ENCODE results near the gene RAB9B.

Gene RAB9B

DNA sequence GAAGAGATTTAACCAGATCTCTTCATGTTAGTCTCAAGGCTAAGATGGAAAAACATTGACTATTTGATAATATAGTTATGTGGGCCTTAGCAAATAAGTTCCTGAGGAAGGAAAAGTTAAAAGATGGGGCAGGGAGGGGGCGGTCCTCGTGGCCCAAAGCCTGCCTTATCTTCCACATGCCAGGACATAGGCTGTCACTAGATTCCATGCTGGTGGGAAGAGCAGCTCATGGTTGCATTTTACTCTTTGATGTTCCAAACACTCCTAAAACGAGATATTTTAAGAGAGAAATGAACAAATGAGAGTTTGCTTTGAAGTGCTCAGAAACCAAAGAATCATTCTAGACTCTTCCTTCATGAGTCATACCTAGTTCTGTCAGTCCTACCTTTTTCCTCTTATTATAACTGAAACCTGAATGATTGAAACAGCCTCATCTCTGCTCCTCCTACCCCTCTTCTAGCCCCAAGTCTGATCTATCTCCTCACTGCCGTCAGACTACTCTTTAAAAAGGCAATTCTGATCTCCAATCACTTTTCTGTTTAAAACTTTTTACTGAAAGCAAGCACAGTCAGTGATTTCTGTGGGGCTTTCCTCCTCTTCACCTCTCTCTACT, 25.1 kb downstream of the RAB9B start:
- DNase-seq: no peak

DNA sequence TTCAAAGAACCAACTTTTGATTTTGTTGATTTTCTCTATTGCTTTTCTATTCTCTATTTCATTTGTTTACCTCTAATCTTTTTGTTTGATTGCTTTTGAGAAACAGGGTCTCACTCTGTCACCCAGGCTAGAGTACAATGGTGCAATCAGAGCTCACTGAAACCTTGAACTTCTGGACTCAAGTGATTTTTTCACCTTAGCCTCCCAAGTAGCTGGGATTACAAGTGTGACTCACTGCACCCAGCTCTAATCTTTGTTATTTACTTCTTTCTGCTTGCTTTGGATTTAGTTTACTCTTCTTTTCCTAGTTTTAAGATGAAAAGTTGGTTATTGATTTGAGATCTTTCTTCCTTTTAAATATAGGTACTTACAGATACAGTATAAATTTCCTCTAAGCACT, 26.2 kb downstream of the RAB9B start:
- DNase-seq: no peak

DNA sequence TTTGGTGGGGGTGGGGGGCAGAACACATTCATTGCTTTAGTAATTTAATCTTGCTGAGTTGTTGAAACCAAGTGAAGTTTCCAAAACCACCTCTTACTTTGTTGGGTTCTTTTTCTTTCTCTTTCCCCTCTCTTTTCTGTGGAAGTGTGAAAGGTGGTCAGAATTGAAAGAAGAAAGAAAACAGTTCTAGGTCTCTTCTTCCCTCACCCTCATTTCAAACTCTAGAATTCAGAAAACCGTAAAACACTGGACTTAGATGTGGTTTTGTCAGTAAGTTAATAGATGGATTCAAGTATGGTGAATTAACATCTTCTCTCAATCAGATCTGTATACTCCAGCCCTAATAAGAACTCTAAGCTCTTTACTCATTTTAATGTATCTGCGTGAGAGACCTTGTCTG, 31.7 kb downstream of the RAB9B start:
- DNase-seq: no peak

DNA sequence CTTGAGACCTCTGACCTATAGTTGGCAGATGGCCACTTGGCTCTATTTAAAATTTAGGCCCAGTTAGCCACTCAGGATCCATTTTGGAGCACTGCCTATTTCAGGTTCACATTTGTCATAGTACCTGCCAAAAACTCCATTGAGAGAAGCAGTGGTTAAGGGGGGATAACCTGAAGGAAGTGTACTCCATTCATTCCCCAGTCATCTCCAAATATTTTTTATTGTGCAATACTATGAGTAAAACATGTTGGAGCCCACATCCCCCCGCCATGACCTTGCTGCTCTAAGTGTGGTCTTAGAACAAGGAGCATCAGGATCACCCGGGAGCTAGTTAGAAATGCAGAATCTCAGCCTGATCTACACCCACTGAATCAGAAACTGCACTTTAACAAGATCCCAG, 34.4 kb downstream of the RAB9B start:
- DNase-seq: no peak

DNA sequence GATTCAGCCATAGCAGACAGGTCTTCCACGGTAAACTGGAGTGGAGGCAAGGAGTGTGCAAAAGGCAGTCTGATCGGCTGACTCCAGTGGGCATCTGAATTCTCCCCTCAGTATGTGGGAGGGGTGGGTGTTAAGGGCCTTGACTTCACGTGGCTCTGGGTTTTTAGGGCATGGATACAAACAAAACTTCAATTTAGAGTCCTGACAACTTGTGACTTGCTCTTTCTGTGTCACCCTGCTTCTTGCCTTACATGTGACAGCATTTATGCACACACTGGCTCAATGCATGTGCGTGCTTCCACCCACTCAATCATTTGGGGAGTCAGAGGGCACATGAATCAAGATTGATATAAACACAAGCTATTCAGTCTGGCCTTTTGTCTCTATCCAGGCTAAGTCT, 37.9 kb downstream of the RAB9B start:
- no peak for DNase-seq

DNA sequence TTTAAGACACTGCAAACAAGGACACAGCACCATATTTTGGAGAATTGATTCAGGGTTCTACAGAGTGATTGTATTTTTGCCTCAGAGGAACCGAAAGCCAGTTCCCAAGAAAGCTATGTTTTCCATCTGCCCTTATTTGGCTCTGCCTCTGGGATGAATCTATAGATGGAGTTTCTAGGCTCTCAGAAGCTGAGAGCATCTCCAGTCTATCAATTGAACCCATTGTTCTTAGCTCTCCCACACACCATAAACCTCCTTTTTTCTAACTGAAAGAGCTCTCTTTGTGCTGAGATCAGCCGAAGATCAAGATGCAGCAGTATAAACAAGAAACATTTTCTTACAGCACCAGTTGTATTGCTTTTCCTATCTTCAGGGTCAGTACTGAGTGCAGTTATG, 38.5 kb downstream of the RAB9B start:
- DNase-seq: no peak

DNA sequence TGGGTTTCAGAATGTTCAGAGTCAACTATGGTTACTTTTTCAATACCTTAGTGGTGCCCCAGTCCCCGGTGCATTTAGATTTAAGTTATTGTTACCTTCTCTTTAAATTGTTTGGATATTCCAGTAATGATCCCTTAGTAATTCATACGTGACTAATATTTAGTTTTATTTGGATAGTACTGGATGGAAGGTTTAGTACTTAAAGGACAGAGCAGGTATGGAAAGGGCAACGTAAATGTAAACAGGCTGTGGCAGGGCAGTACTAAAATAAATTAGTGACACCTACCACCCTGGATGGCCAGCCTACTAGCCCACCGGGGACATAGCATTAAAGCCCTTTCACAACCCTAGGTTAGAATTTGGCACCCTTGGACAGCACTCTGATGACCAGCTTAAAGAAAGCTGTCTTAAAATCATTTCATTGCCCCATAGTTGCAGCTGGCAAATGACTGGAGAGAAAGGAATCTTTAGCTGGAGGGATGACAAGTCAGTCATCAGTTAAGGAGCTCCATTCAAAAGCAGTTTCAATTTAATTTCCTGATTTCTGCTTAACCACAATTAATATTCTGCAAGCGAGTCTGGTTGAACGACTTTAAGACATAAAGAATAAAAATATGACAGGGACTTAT, 39.0 kb downstream of the RAB9B start:
- no peak for DNase-seq

DNA sequence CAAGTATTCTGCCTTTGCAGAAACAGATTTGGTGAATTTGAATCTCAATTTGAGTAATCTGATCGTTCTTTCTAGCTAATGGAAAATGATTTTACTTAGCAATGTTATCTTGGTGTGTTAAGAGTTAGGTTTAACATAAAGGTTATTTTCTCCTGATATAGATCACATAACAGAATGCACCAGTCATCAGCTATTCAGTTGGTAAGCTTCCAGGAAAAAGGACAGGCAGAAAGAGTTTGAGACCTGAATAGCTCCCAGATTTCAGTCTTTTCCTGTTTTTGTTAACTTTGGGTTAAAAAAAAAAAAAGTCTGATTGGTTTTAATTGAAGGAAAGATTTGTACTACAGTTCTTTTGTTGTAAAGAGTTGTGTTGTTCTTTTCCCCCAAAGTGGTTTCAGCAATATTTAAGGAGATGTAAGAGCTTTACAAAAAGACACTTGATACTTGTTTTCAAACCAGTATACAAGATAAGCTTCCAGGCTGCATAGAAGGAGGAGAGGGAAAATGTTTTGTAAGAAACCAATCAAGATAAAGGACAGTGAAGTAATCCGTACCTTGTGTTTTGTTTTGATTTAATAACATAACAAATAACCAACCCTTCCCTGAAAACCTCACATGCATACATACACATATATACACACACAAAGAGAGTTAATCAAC, 40.1 kb downstream of the RAB9B start:
- DNase-seq: no peak

DNA sequence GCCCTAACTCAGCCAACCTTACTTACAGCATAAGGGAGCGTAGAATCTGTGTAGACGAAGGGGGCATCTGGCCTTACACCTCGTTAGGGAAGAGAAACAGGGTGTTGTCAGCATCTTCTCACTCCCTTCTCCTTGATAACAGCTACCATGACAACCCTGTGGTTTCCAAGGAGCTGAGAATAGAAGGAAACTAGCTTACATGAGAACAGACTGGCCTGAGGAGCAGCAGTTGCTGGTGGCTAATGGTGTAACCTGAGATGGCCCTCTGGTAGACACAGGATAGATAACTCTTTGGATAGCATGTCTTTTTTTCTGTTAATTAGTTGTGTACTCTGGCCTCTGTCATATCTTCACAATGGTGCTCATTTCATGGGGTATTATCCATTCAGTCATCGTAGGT, 40.8 kb downstream of the RAB9B start:
- DNase-seq: no peak

DNA sequence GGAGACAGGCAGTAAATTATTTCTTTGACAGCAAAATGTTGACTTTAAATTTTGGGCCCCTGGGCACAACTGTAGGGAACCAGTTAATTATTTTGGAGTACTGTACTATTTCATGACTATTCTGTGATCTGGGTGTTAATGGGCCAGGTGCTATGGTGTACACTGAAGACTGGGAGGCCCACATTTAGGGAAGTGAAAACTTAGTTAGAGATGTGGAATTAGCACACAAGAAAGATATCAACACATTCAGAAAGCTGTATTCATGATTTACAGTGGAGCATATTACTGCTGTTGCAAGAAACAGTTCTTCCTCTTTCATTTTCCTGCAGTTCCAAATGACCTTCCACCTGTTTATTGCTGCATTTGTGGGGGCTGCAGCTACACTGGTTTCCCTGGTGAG, 43.1 kb downstream of the RAB9B start:
- no peak for DNase-seq

DNA sequence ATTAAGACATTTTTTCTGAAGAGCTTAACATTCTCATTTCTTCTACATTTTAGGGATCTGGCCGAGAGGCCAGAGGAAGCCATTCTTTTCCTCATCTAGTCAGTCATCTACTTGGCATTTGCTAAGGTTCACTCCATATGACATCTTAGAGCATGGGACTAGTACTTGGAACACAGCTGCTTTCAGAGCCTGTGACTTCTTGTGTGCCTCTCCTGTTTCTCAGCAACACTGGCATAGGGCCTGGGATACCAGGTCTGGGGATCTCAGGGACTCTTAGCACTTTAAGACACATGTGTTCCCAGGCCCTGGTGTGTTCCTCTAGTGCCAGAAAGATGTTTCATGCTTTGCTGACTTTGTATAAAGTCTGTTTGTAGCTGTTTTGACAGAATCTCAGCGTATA, 48.1 kb downstream of the RAB9B start:
- no peak for DNase-seq

DNA sequence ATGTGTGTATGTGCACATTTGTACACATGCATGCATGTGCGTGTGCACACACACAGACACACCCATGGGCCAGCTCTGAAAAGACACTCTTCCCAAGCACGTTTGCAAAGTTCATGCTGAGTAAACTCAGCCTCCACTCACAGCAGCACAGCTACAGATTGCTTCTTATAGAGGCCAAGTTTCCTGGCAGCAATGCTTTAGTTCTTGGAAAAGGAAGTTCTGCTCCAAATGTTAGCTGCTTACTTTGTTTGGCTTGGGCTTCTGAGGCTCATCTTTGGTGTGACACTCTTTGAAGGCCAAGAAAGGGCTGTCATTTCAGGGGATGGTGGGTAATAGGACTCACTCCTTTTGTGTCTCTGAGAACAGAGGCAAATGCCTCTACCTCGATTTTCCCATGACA, 48.9 kb downstream of the RAB9B start:
- DNase-seq: no peak

DNA sequence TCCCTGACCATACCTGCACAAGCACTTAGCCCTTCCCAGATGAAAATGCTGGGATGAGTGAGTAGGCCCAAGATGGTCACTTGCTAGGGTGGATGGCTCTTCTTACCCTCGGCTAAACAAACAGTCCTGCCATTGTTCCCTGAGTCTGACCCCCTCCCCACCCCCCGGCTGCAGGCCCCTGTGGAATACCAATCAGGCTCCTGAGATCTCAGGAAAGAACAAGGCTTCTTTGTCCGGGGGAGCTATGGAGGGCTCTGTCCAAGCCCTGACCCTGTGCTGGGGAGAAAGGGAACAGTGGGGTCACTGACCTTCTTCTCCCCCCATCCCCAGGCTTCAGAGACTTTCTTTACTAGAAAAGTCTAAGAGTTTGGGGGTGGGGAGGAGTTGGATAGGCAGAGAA, 49.4 kb downstream of the RAB9B start:
- no peak for DNase-seq

DNA sequence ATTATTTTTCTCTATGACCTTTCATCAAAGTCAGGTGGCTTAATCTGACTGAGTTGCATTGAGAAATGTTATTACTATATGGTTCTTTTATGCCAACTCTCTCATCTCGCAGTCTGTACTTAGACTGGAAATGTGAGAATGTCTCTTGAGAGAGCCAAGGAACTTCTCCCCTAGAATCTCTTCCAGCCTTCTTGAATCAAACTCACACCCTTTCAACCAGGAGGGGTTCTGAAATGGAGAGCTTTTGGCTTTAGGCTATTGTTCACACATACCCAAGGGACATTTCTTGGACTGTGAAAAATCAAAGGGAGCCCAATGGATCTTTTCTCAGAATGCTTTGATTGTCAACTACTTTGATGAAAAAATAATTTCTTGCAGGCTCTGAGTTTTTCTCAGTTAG, 50.4 kb downstream of the RAB9B start:
- no peak for DNase-seq

DNA sequence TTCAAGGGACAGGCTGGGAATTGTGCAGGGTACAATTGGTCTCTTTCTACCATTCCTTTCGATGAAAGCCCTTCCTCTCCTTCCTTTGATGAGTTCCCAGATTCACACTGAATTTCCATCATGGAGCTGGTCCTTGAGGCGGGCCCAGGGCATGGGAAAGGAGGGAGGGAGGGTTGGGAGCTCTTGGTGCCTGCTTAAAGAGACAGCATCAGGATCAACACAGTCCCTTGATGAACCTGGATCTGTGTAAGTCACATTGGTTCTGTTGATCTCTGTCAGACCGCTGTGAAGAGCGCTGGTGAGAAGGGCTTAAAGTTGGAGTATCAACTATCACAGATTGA, 51.0 kb downstream of the RAB9B start:
- DNase-seq: no peak

DNA sequence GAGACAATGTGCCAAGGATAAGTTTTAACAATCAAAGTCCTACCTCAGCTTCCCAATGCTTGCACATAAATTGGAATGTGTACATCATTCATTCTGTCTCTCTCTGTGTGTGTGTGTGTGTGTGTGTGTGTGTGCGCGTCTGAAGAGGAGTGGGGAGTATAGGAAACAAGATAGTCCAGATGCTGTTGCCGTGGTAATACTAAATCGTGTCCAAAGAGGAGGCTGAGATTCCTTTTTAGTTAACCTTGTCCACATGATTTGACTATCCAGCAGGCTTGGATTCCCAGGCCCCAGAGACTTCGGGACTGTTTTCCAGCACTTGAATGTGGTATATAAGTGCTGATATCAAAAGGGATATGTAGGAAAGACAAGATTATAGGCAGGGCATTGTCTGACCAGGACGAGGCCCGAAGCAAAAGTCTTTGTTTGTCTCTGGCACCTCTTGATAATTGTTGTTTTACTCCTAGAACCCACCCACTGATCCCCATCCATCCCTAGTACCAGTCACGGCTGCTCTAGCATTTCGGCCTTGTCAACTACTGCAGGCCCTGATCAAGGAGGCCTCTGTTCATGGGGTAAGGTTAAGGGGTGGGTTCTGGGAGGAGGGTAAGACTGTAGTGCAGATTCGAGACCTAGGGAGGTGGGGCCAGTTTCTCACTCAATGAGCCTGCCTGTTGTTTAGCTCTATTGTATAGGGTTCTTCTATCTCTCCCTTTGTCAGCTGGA, 51.6 kb downstream of the RAB9B start:
- no peak for DNase-seq

DNA sequence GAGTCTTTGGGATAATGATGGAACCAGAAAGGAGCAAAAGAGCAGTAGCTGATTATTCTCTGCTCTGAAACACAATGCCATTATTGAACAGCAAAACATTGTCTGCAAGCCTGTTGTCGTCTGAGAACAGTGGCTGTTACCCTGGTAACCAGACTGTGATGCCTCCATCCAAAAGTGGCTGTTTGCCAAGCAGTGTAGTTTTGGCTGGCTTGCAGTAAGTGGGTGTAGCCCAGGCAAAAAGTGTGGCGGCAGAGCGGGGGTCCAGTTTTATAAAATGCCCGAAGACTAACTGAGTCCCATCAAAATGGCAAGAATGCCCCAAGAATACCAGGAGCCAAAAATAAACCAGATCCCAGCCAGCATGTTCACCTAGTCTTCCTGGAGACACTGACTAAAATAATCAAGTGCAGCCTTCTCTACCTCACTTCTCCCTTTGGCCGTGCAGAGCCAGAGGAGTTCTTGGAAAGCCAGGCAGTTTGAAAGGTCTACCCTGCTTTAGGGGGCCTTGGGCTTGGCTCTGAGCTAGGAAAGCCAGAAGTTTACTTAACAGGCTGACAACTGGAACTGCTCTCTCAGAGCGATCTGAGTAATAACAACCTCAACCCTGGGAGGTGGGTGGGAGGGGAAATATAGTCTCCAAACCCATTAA, 52.8 kb downstream of the RAB9B start:
- no peak for DNase-seq

DNA sequence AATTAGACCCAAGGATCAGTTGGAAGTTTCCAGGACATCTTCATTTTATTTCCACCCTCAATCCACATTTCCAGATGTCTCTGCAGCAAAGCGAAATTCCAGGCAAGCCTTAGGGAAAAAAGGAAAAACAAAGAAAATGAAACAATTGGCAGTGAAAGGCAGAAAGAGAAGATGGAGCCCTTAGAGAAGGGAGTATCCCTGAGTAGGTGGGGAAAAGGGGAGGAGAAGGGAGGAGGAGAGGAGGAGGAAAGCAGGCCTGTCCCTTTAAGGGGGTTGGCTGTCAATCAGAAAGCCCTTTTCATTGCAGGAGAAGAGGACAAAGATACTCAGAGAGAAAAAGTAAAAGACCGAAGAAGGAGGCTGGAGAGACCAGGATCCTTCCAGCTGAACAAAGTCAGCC, 55.5 kb downstream of the RAB9B start, which contains the start of gene PLP1:
Gene PLP1, plus strand, starts transcription at position 295 of the 400 bp plus-strand sequence. CDS start 156 bp downstream, outside the sequence.
- DNase-seq: no peak

DNA sequence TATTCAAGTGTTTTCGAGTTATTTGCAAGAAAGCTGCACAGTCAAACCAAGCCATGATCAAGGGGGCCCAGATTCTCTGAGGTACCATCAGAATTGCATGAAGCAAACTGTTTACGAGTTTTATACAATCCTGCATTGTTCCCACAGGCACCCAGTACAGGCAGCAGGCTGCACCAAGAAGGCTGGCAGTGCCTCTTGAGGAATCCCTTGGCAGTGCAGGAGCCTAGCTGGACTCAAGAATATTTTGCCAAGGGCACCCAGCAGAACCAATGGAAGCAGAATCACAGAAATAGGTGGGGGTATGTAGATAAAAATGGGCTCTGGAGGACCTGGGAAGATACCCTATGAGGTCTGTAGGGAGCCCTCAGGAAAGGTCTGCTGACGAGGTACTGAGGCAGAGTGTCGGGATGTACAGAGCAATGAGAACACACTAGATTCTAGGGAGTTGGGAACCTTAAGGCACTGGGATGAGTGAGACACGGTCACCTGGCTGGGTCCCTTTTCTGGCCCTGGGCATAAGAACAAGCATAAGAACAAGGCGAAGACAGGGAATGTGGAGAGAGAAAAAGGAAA, 57.9 kb downstream of the RAB9B start:
- DNase-seq: no peak

DNA sequence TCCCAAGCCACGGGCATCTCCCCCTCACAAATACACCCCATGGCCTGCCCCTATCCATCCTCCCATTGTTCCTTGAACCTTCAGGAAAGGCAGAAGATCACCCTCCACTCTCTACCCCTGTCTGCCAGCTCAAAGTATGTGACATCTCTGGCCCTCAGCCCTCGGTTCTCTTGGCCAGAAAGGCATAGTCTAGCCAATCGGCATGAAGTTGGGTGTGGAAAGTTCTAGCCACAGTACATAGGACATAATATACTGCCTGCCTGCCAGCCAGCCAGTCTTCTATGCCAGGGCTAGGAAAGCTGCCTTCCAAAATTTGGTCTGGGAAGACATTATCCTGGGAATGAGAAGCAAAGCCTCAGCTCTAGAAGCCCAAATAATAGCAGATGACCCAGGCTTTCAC, 58.6 kb downstream of the RAB9B start:
- no peak for DNase-seq

Measured in NCI-H510A (cell line).